NCI-H1092 treated with DMSO at 0.1 percent for 48 hours (cell line): ENCODE results near the gene VASP.
"Not testable (repeated sequence)": the region's sequence is repeated elsewhere in the genome, so short reads cannot be mapped to it uniquely, and the experiment has no call there.

ENCODE experiments used
- DNase-seq: peaks from one replicate; lab custom pipeline; 2025; lab: John Stamatoyannopoulos, UW

Gene VASP

DNA sequence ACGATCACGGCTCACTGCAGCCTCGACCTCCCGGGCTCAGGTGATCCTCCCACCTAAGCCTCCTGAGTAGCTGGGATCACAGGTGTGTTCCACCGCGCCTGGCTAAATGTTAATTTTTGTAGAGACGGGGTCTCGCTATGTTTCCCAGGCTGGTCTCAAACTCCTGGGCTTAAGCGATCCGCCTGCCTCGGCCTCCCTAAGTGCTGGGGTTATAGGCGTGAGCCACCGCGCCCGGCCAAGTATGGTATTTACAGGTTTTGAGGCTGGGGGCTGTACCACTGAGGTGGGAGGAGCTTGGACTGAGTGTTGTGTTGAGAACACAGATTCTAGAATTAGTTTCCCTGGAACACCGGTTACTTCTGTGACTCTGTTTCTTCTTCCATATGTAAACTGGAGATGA is 9.5 kb upstream of the VASP start:
- DNase-seq = no peak

DNA sequence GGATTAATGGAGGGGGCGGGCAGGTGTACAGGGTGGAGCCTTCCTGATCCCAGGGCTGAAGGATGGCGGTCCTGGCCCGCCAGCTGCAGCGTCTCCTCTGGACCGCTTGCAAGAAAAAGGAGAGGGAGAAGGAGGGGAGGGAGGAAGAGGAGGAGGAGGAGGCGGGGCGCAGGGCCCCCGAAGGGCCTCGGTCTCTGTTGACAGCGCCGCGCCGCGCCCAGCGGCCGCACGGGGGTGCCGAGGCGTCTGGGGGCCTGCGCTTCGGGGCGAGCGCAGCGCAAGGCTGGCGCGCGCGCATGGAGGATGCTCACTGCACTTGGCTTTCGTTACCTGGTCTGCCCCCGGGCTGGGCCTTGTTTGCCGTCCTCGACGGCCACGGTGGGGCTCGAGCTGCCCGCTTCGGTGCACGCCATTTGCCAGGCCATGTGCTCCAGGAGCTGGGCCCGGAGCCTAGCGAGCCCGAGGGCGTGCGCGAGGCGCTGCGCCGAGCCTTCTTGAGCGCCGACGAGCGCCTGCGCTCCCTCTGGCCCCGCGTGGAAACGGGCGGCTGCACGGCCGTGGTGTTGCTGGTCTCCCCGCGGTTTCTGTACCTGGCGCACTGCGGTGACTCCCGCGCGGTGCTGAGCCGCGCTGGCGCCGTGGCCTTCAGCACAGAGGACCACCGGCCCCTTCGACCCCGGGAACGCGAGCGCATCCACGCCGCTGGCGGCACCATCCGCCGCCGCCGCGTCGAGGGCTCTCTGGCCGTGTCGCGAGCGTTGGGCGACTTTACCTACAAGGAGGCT is 8.7 kb upstream of the VASP start, which contains the start of gene PPM1N:
PPM1N (plus strand) TSS at position 33 of the 785 bp plus-strand sequence; CDS start at position 63, 30 bp downstream.
- DNase-seq = no peak

DNA sequence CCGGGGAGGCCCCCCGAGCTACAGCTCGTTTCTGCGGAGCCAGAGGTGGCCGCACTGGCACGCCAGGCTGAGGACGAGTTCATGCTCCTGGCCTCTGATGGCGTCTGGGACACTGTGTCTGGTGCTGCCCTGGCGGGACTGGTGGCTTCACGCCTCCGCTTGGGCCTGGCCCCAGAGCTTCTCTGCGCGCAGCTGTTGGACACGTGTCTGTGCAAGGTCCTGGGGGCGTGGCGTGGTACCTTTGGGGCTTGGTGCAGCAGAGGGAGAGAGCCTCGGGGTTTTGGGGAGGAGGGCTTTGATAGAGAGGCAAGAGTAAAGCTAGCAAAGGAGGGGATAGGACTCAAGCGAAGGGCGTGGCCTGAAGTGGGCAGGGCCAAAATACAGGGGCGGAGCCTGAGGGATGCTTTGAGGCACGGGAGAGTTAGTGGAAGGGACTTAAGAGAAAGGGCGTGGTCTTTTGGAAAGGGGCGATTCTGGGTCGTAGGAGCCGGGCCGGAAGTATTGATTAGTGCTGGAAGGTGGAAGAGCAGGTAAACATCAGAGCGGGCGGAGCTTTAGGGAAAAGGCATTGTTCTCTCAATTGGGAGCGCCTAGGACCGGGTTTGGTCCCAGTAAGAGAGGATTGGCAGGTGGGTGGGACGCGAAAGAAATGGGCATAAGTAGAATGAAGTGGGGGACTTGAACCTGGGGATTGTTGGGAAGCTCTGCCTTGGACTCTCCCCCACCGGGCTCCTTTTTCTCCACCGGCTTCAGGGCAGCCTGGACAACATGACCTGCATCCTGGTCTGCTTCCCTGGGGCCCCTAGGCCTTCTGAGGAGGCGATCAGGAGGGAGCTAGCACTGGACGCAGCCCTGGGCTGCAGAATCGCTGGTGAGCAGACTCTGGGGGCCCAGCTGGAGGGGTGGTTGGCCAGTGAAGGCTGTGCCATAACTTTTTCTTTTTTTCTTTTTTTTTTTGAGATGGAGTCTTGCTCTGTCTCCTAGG is 7.8 kb upstream of the VASP start:
- no peak for DNase-seq

- DNase-seq = no peak
Measured at GRCh38 chr19:45500918-45501729, 6.2 kb upstream of the VASP start.

DNA sequence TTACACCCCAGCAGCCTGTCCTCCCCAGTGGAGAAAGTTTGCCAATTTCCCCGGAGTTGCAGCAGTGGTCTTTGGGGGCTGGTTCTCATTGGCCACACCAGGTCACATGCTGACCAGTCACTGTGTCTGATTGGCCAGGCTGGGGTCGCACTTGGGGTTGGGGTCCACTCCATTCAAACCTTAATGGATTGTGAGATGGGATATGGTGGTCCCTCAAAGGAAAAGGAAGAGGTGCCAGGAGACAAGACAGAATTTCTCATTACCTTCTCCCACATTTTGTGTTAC is 5.6 kb upstream of the VASP start:
- no peak for DNase-seq

- no peak for DNase-seq
Measured at GRCh38 chr19:45502111-45502510, 5.2 kb upstream of the VASP start.

DNA sequence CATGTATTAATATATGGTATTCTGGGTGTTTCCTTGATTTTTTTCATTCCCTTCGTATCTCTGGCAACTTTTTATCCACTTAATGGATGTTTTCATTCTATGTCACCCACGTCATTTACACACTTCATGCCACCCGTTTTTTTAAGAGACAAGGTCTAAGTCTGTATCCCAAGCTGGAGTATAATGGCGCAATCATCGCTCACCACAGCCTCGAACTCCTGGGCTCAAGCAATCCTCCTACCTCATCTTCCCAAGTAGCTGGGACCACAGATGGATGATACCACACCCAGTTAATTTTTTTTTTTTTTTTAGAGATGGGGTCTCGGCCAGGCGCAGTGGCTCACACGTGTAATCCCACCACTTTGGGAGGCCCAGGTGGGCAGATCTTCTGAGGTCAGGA is 3.4 kb upstream of the VASP start:
- no peak for DNase-seq

DNA sequence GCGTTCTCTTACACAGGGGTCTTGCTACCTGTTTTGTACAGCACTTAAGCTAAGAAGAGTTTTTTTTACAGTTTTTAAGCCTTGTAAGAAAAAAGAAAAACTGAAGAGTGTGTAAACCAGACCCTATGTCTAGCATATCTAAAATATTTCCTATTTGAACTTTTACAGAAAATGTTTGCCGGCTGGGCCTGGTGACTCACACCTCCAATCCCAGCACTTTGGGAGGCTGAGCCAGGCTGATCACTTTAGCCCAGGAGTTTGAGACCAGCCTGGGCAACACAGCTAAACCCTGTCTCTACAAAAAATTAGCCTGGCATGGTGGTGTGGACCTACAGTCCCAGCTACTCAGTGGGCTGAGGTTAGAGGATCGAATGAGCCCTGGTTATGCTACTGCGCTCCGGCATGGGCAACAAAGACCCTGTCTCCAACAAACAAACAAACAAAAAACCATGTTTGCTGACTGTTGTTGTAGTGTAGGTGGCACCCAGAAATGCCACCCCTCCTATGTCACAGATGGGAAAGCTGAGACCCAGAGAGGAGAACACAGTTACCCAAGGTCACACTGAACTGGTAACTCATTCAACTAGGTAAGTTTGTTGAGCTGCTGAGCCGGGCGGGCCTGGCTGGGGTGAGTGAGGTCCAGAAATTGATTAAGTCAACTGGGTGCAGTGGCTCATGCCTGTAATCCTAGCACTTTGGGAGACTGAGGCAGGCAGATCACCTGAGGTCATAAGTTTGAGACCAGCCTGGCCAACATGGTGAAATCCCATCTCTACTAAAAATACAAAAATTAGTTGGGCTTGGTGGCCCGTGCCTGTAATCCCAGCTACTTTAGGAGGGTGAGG is 1.9 kb upstream of the VASP start:
- DNase-seq = no peak

- DNase-seq = no peak
Measured at GRCh38 chr19:45505996-45506245, 1.4 kb upstream of the VASP start.

GRCh38 chr19:45506246-45506988 is 862 bp upstream of the VASP start:
- peak; percentile 65 for DNase-seq

- no peak for DNase-seq
Measured at GRCh38 chr19:45507872-45508416, 665 bp downstream of the VASP start.

- DNase-seq = no peak
Measured at GRCh38 chr19:45508417-45508860, 1.2 kb downstream of the VASP start.

DNA sequence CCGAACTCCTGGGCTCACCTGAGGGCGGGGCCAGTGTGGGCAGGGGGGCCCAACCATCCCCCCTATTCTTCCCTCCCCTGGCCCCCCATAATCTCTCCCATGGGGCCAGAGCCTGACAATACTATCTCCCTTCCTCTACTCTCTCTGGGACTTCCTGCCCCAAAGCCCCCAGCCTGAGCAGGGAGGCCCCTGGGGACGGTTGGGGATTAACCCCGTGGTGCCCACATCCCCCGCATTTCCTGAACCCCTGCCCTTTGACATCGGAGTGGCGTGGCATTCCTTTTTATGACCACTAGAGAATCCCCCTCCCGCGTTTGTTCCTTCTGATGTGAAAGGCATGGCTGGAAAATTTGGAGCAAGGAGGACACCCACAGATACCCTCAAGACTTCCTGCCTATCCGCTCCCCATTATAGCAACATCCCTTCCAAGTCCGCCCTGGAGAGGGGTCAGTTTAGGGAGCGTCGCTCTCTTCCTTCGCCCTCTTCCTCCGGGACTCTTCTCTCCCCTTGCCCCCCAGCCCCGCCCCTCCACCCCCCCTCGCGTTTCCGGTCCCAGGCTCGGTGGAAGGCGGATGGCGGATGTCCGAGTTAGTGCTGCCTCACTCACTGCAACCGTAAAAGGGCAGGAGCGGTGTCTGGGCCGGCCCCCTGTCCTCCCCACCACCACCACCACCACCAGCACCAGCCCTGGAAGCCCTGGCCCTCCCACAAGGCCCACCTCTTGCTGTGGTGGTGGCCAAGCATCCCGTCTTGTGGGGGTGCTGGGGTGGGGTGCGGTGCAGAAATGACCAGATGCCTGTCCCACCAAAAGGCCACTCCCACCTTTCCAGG is 1.8 kb downstream of the VASP start:
- no peak for DNase-seq

DNA sequence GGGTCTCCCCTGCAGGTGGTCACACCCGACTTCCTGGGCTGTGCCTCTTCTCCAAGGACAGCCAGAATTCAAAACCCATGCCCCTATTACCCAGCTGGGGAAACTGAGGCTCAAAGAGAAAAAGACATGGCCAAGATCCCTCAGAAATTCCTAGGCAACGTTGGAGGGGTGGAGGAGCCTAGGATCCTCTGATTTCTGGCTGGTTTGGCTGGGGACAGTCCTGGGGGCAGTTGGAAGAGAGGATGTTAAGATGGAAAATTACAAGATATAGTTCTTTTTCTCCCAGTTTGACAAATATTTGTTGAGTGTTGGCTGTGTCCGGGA is 2.4 kb downstream of the VASP start:
- DNase-seq = no peak

DNA sequence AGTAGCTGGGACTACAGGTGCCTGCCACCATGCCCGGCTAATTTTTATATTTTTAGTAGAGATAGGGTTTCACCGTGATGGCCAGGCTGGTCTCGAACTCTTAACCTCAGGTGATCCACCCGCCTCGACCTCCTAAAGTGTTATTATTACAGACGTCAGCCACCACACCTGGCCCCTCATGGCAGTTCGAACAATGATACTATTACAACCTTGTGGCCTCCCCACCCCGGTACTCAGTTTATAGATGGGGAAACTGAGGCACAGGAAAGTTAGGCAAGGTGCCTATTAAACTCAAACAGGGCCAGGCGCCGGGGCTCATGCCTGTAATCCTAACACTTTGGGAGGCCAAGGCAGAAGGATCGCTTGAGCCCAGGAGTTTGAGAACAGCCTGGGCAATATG is 3.1 kb downstream of the VASP start:
- DNase-seq = not testable (repeated sequence)

DNA sequence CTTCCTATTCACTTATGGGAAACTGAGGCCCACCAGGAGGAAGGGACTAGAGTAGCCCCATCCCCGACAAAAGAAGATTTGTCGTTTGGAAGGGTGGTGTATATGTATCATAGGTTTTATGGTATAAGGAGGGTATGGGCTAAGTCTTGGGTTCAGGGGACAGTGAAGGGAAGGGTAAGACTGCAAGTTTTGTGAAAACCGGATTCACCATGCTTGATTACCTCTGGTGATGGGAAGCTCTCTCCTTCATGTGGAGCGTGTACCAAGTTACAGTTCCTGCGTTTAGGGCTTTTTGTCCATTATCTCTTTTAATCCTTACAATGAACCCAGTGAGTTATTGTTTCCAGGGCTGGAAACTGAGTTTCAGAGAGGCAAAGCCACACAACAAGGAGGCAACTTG is 3.8 kb downstream of the VASP start:
- DNase-seq = no peak

DNA sequence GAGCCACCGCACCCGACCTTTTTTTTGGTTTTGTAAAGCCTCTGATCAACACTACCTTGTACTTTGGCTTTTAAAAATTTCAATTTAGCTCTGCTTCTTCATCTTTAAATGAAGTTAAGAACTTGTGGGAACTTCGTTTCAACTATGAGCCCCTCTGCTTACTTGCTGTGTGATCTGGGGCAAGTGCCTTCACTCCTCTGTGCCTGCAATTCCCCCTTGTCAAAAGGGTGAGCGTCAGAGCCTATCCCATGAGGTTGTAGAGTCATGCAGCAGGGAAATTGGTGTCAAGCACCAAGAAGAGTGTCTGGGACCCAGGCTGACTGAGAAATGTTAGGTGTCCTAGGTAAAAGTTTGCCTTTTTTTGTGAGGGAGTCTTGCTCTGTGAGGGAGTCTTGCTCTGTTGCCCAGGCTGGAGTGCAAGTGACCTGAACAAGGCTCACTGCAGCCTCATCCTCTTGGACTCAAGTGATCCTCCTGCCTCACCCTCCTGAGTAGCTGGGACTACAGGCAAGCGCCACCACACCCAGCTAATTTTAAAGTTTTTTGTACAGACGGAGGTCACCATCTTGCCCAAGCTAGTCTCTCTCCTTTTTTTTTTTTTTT is 5.7 kb downstream of the VASP start:
- DNase-seq = no peak

DNA sequence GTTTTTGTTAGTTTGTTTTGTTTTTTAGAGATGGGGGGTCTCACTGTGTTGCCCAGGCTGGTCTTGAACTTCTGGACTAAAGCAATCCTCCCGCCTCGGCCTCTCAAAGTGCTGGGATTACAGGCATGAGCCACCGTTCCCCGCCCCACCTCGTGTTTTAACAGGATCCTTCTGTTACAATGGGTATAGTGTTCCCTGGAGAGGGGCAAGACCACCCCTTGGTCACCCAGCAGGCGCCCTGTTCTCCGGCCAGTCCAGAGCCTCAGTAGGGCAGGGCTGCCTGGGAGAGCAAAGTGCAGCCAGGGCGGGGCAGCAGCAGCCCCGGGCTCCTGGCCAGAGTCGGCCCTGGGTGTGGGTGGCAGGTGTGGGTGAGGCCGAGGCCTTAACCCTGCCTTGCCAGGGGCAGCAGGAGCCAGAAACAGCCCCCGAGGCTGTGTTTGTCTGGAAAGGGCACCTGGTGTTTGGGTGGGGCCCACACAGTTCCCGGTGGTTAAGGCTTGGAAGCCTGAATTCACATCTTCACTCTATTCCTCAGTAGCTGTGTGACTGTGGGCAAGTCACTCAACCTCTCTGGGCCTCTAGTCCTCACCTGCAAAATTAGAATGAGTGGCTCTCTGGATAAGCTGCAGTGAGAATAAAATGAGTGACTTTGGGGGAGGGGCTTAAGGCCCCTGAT is 7.2 kb downstream of the VASP start:
- no peak for DNase-seq

- no peak for DNase-seq
Measured at GRCh38 chr19:45515081-45515624, 7.9 kb downstream of the VASP start.
